Caco-2 (cell line): Measurements from ENCODE around the gene CTTNBP2. TPM values are rescaled to one million over a fixed set of nuclear protein-coding genes. Genes with fewer than 3 reads are reported as not detected.
"Not testable (repeated sequence)": the region's sequence is repeated elsewhere in the genome, so short reads cannot be mapped to it uniquely, and the experiment has no call there.

ENCODE experiments used
- BruUV-seq: library from RNA; stranded (reverse); fragments of 400-500 nt; replicated peaks from 2 replicates; lab custom pipeline; 2021; lab: Mats Ljungman, UMichigan
- CTCF ChIA-PET: fragments of 300-600 bp; sonication (Branson Sonifier 250); formaldehyde crosslinking; loops from one replicate; lab custom pipeline; 2022; ENCODE audit warnings: antibody characterized with exemption; lab: Charles Lee
- POLR2A ChIA-PET: fragments of 300-600 bp; sonication (Branson Sonifier 250); formaldehyde crosslinking; loops from one replicate; lab custom pipeline; 2022; ENCODE audit warnings: antibody characterized with exemption; lab: Charles Lee
- DNase-seq, 2 experiments: peaks; one replicate each; pipeline versions ENCODE4 v3.0.0 to v3.0.0-alpha.2; 2020 to 2022
- H3K27me3 ChIP-seq: replicated peaks from 2 replicates; pipeline ENCODE4 v1.6.0; 2011; ENCODE audit warnings: low read length; ENCODE audit not compliant: control insufficient read depth, insufficient read depth
- H3K36me3 ChIP-seq: 2 replicates; pipeline ENCODE4 v1.5.1; 2011; ENCODE audit warnings: low read length; ENCODE audit not compliant: control insufficient read depth, insufficient read depth
- H3K4me1 ChIP-seq: fragments of 250-450 bp; sonication (Bioruptor Pico); 2 replicates; pipeline ENCODE4 v1.5.1; 2020; ENCODE audit warnings: mild to moderate bottlenecking
- H3K4me3 ChIP-seq: 2 replicates; pipeline ENCODE4 v1.5.1; 2011; ENCODE audit warnings: low read depth, mild to moderate bottlenecking, control low read depth, low read length
- H3K9me3 ChIP-seq: fragments of 250-450 bp; sonication (Bioruptor Pico); 2 replicates; pipeline ENCODE4 v1.5.1; 2020; ENCODE audit warnings: mild to moderate bottlenecking, moderate library complexity
- H3K27ac Mint-ChIP-seq: one replicate; pipeline ENCODE4 v1.8.0; 2022; ENCODE audit warnings: mixed read lengths; ENCODE audit not compliant: unreplicated experiment
- H3K27me3 Mint-ChIP-seq: one replicate; pipeline ENCODE4 v1.8.0; 2022; ENCODE audit warnings: mixed read lengths; ENCODE audit not compliant: insufficient read depth, unreplicated experiment
- H3K36me3 Mint-ChIP-seq: one replicate; pipeline ENCODE4 v1.8.0; 2022; ENCODE audit warnings: mild to moderate bottlenecking, mixed read lengths; ENCODE audit not compliant: insufficient read depth, unreplicated experiment
- H3K4me1 Mint-ChIP-seq: one replicate; pipeline ENCODE4 v1.8.0; 2022; ENCODE audit warnings: low read depth, mixed read lengths; ENCODE audit not compliant: unreplicated experiment
- H3K4me3 Mint-ChIP-seq: one replicate; pipeline ENCODE4 v1.8.0; 2022; ENCODE audit warnings: mild to moderate bottlenecking, moderate library complexity, mixed read lengths; ENCODE audit not compliant: unreplicated experiment
- H3K9me3 Mint-ChIP-seq: one replicate; pipeline ENCODE4 v1.8.0; 2022; ENCODE audit warnings: mixed read lengths; ENCODE audit not compliant: unreplicated experiment
- CTCF ChIP-seq, 2 experiments: fragments of 200-600 bp in 1 of 2; IDR thresholded peaks; 1 replicate in 1 of 2; 2 replicates in 1 of 2; pipeline versions ENCODE4 v1.5.1 to v1.8.0; 2011 to 2022; ENCODE audit warnings: antibody characterized with exemption in 1 of 2, control low read depth in 1 of 2, inconsistent platforms in 1 of 2, low read depth in 1 of 2, low read length in 1 of 2, mild to moderate bottlenecking in 1 of 2, moderate library complexity in 1 of 2; ENCODE audit not compliant: insufficient read depth in 1 of 2, severe bottlenecking in 1 of 2, unreplicated experiment in 1 of 2
- intact Hi-C: fragments of 100-400 bp; cut with micrococcal nuclease; formaldehyde crosslinking; loops from one replicate; pipeline ENCODE4 v1.10.0; 2022; ENCODE audit not compliant: unreplicated experiment
- total RNA-seq: library from RNA; stranded (reverse); gene quantifications from 2 replicates; pipeline ENCODE4 v1.2.3, GENCODE V29; 2022

CTTNBP2 gene
- total RNA-seq, 1 experiment from 2014 or later = 3.2 TPM

DNA sequence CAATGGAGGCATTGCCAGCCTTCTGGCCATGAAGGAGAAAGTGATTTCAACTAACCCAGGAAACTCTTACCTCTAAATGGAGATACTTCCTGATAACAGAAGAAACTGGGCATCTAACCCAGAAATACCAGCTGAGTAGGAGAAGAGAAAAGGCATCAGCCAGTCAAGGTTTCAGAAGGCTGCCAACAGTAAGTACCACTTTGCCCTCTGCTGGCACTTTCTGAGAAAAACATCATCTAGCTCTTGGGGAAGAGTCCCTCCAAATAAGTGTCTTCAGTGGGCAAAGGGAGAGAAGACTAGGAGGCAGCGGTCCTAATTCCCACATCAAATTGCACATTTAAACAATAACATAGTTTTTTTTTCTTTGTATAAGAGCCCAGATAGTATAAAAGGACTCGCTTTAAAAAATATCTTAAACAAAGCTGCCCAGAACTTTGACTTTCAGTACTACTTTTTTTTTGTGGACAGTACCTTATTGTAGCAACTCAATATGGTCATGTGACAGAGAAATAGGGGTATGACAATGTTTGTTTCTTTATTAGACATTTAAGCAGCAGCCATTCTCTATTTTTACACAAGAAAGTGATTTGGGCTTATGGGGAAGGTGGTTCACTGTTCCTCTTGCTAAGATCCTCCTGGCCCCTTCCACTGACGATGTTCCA, 157.3 kb downstream of the CTTNBP2 start:
- Mint-ChIP-seq H3K27ac (no peak overlapping the region), H3K4me3 (no peak overlapping the region)
- intact Hi-C loops = loop anchor here (1.0 to 5.0 kb wide), 9 partner anchors 33 to 317 kb away; no protein-coding TSS in a partner anchor

GRCh38 chr7:117711556-117711955, 161.7 kb downstream of the CTTNBP2 start:
- ChIA-PET POLR2A (no interaction called here), CTCF (no interaction called here)
- no peak overlapping the region for H3K27ac Mint-ChIP-seq
- H3K27me3 Mint-ChIP-seq = no peaks in the 10 kb centered on the region
- no peak for TF ChIP-seq CTCF (IDR thresholded peaks at IDR 0.05; ENCODE audit: insufficient read depth in 1 of 2, low read depth in 1 of 2, low read length in 1 of 2, severe bottlenecking in 1 of 2, unreplicated experiment in 1 of 2)
- no peak overlapping the region for H3K4me3 ChIP-seq
- H3K4me1 Mint-ChIP-seq = peaks cover 31% of the 10 kb centered on the region
- no peaks in the 10 kb centered on the region for H3K9me3 ChIP-seq
- intact Hi-C loops = no loop called here
- peaks cover 17% of the 10 kb centered on the region for H3K4me1 ChIP-seq
- no TSS peak for BruUV-seq
- DNase-seq = no peak
- peaks cover 35% of the 10 kb centered on the region for H3K36me3 Mint-ChIP-seq
- H3K27me3 ChIP-seq = no peaks in the 10 kb centered on the region
- no peaks in the 10 kb centered on the region for H3K9me3 Mint-ChIP-seq
- H3K4me3 Mint-ChIP-seq = no peak overlapping the region
- H3K36me3 ChIP-seq = no peaks in the 10 kb centered on the region

More for the DNA sequence above, 157.3 kb downstream of the CTTNBP2 start:
- Histone ChIP-seq H3K4me1 (peaks cover 14% of the 10 kb centered on the region), H3K9me3 (no peaks in the 10 kb centered on the region), H3K36me3 (no peaks in the 10 kb centered on the region), H3K27me3 (no peaks in the 10 kb centered on the region), H3K4me3 (no peak overlapping the region)
- Mint-ChIP-seq H3K27me3 (no peaks in the 10 kb centered on the region), H3K36me3 (peaks cover 42% of the 10 kb centered on the region), H3K9me3 (no peaks in the 10 kb centered on the region), H3K4me1 (peaks cover 31% of the 10 kb centered on the region)
- BruUV-seq = no TSS peak
- ChIA-PET CTCF (interaction anchor here (0.6 to 1.9 kb wide), 18 partner anchors 16 to 503 kb away, joined by 3 to 20 read pairs (median 3); no protein-coding TSS in a partner anchor), POLR2A (interaction anchor here (0.6 to 0.9 kb wide), 3 partner anchors 33 to 236 kb away, joined by 3 read pairs; no protein-coding TSS in a partner anchor)
- TF ChIP-seq CTCF (IDR thresholded peaks at IDR 0.05; ENCODE audit: insufficient read depth in 1 of 2, low read depth in 1 of 2, low read length in 1 of 2, severe bottlenecking in 1 of 2, unreplicated experiment in 1 of 2) = peak; percentile 69 to 71
- DNase-seq = peak; percentile 57 to 75

GRCh38 chr7:117708173-117708572, 165.1 kb downstream of the CTTNBP2 start:
- not testable (repeated sequence) for H3K27me3 Mint-ChIP-seq, DNase-seq

More at GRCh38 chr7:117708173-117708572, 165.1 kb downstream of the CTTNBP2 start:
- BruUV-seq, H3K27me3 ChIP-seq, intact Hi-C loops, H3K9me3 Mint-ChIP-seq, POLR2A ChIA-PET, H3K27ac Mint-ChIP-seq, H3K4me3 ChIP-seq, H3K4me3 Mint-ChIP-seq, CTCF ChIA-PET, H3K36me3 ChIP-seq, H3K9me3 ChIP-seq, H3K4me1 ChIP-seq: not testable (repeated sequence)
- Mint-ChIP-seq H3K4me1 (peaks cover 17% of the 10 kb centered on the region), H3K36me3 (peaks cover 27% of the 10 kb centered on the region)
